ENCODE data around the gene PIK3CG.

PIK3CG gene

GRCh38 chr7:106868364-106868763 is 3.3 kb downstream of the PIK3CG start:
- TF ChIP-seq ZFP3 (CRISPR knock-in tag; IDR thresholded peaks at IDR 0.05) (no peak), OSR1 (CRISPR knock-in tag; IDR thresholded peaks at IDR 0.05) (no peak), ZNF565 (CRISPR knock-in tag; conservative IDR thresholded peaks at IDR 0.05; ENCODE audit: low read depth) (no peak), ZFP30 (CRISPR knock-in tag; IDR thresholded peaks at IDR 0.05) (no peak), CREB5 (CRISPR knock-in tag; IDR thresholded peaks at IDR 0.05; ENCODE audit: low read depth) (no peak), GLIS3 (CRISPR knock-in tag; IDR thresholded peaks at IDR 0.05) (no peak), TOX (CRISPR knock-in tag; IDR thresholded peaks at IDR 0.05; ENCODE audit: borderline replicate concordance) (no peak), ZNF8 (CRISPR knock-in tag; IDR thresholded peaks at IDR 0.05) (no peak)
- ATAC-seq: no peak

- TF ChIP-seq TCF4 (CRISPR knock-in tag; IDR thresholded peaks at IDR 0.05; ENCODE audit: borderline replicate concordance): no peak
- no peak for TF ChIP-seq CREB5 (CRISPR knock-in tag; IDR thresholded peaks at IDR 0.05; ENCODE audit: low read depth)
- no peak for TF ChIP-seq ZNF70 (CRISPR knock-in tag; IDR thresholded peaks at IDR 0.05)
- no peak for TF ChIP-seq POU6F1 (CRISPR knock-in tag; IDR thresholded peaks at IDR 0.05; ENCODE audit: borderline replicate concordance, low read depth)
- TF ChIP-seq ZFP3 (CRISPR knock-in tag; IDR thresholded peaks at IDR 0.05): no peak
- no peak for TF ChIP-seq PPARA (CRISPR knock-in tag; IDR thresholded peaks at IDR 0.05; ENCODE audit: borderline replicate concordance)
- TF ChIP-seq PATZ1 (CRISPR knock-in tag; IDR thresholded peaks at IDR 0.05; ENCODE audit: borderline replicate concordance): no peak
- no peak for TF ChIP-seq ISL1 (CRISPR knock-in tag; IDR thresholded peaks at IDR 0.05)
- no peak for TF ChIP-seq ZC3H10 (CRISPR knock-in tag; IDR thresholded peaks at IDR 0.05)
- TF ChIP-seq ZFP30 (CRISPR knock-in tag; IDR thresholded peaks at IDR 0.05): no peak
- TF ChIP-seq TSHZ2 (CRISPR knock-in tag; IDR thresholded peaks at IDR 0.05): no peak
- ATAC-seq: no peak
Measured at GRCh38 chr7:106869954-106870353, 4.9 kb downstream of the PIK3CG start.

GRCh38 chr7:106870528-106870927 is 5.4 kb downstream of the PIK3CG start:
- TF ChIP-seq ISL1 (CRISPR knock-in tag; IDR thresholded peaks at IDR 0.05) (no peak), ZNF8 (CRISPR knock-in tag; IDR thresholded peaks at IDR 0.05) (no peak), CREB5 (CRISPR knock-in tag; IDR thresholded peaks at IDR 0.05; ENCODE audit: low read depth) (no peak), ESRRG (CRISPR knock-in tag; IDR thresholded peaks at IDR 0.05) (no peak), GLIS3 (CRISPR knock-in tag; IDR thresholded peaks at IDR 0.05) (no peak), BACH2 (CRISPR knock-in tag; IDR thresholded peaks at IDR 0.05; ENCODE audit: borderline replicate concordance) (no peak), ZNF70 (CRISPR knock-in tag; IDR thresholded peaks at IDR 0.05) (no peak), CSRNP3 (CRISPR knock-in tag; IDR thresholded peaks at IDR 0.05) (no peak), ZC3H10 (CRISPR knock-in tag; IDR thresholded peaks at IDR 0.05) (no peak), PPARA (CRISPR knock-in tag; IDR thresholded peaks at IDR 0.05; ENCODE audit: borderline replicate concordance) (no peak), CSDC2 (CRISPR knock-in tag; IDR thresholded peaks at IDR 0.05) (no peak), ZFP3 (CRISPR knock-in tag; IDR thresholded peaks at IDR 0.05) (no peak), ZFP30 (CRISPR knock-in tag; IDR thresholded peaks at IDR 0.05) (no peak), PATZ1 (CRISPR knock-in tag; IDR thresholded peaks at IDR 0.05; ENCODE audit: borderline replicate concordance) (no peak), ARNTL (CRISPR knock-in tag; IDR thresholded peaks at IDR 0.05; ENCODE audit: borderline replicate concordance, low read depth) (no peak), RARB (CRISPR knock-in tag; IDR thresholded peaks at IDR 0.05) (no peak), TOX (CRISPR knock-in tag; IDR thresholded peaks at IDR 0.05; ENCODE audit: borderline replicate concordance) (no peak)
- ATAC-seq: no peak
